Ovary (tissue), 3 donors: Measurements from ENCODE around the gene BRAF.

Experiments used
- EP300 ChIP-seq: sonication (generic); formaldehyde crosslinking; IDR thresholded peaks from one replicate; pipeline ENCODE4 v1.6.1; 2017; ENCODE audit warnings: antibody characterized with exemption
- TF ChIP-seq, protein P1 (sequence below), 3 donors: fragments of 450-650 bp in 2 of 3; fragments of 200-600 bp in 1 of 3; IDR thresholded peaks; one replicate each; pipeline versions ENCODE4 v1.5.1 to v1.8.0; 2016 to 2022; ENCODE audit warnings: antibody characterized with exemption in 3 of 3, mild to moderate bottlenecking in 1 of 3
- donor health status: DM: no; HTN: no; CAD: no.

DNA sequence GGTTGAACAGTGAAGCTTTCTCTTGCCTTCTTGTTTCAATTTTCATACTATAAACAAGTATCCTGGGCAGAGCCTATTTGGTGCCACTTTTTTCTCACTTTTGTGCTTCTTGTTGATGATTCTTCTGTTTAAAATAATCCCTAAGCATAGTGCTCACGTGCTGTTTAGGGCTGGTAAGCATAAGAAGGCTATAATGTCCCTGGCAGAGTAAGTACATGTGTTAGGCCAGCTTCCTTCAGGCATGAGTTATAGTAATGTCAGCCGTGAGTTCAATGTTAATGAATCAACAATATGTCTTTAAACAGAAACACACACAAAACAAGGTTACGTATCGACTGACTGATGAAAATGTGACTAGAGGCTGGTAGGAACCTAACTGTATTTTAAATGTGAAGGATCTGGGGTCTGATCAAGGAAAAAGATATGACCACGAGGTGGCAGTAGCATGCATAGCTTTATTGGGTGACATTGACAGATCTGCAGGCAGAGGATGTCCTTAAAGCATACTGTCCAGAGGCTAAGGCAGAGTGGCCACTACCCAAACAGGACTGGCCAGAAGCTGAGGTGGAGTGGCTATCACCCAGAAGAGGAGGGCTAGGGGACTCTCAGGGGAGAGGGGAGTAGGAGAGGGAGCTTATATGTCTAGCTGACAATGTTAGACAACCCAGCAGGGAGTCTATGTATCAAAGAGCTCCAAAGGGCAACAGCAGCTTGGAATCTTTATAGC lies 113.7 kb downstream of the BRAF start:
- TF ChIP-seq, protein P1, sequence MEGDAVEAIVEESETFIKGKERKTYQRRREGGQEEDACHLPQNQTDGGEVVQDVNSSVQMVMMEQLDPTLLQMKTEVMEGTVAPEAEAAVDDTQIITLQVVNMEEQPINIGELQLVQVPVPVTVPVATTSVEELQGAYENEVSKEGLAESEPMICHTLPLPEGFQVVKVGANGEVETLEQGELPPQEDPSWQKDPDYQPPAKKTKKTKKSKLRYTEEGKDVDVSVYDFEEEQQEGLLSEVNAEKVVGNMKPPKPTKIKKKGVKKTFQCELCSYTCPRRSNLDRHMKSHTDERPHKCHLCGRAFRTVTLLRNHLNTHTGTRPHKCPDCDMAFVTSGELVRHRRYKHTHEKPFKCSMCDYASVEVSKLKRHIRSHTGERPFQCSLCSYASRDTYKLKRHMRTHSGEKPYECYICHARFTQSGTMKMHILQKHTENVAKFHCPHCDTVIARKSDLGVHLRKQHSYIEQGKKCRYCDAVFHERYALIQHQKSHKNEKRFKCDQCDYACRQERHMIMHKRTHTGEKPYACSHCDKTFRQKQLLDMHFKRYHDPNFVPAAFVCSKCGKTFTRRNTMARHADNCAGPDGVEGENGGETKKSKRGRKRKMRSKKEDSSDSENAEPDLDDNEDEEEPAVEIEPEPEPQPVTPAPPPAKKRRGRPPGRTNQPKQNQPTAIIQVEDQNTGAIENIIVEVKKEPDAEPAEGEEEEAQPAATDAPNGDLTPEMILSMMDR (IDR thresholded peaks at IDR 0.05): peak; percentile 24 to 57 (median 45)
- TF ChIP-seq EP300: no peak
